HG03565 (cell line): ENCODE data around the gene POLG.

ENCODE experiments used
- ATAC-seq: cut with Tn5 transposase; IDR thresholded peaks from one replicate; pipeline ENCODE4 v1.9.1; 2021; ENCODE audit warnings: mild to moderate bottlenecking, moderate library complexity; ENCODE audit not compliant: unreplicated experiment

POLG gene

GRCh38 chr15:89356634-89357298 lies 22.1 kb upstream of the POLG start:
- no peak for ATAC-seq

DNA sequence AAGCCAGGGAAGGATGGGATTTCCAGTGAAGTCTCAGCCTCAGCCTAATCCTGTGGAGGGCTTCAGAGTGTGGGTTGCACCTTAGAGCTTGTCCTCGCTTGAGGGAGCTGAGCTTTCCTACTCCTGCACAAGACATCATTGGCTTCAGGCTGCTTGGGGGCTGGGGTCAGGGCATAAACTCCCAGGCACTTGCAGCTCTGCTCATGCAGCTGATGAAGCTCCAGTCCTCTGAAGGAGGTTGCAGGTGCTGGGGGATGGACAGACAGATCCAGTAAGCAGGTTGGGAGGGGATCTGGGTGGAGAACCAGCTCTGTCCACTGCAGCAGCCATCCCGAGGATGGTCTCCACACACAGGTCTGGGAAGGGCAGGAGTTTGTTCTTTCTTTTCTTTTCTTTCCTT lies 19.4 kb upstream of the POLG start:
- no peak for ATAC-seq

DNA sequence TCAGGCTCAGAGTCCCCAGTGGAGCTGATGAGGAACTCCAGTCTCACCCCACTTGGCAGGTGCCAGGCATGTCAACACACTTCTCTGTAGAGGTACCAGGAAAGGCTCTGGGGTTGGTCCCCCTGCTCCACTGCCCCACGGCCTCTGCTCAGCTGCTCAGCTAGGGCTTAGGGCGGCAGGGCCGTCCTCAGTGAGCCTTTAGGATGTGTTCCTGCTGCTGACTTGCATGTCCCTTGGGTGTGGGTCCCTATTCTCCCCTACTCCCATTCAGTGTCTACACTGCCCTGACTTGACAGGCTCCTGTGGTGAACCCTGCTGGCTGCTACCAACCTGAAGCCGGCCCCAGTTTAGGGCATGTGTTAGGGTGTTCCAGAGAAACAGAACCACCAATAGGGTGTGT lies 17.9 kb upstream of the POLG start:
- no peak for ATAC-seq

- no peak for ATAC-seq
These were observed 14.6 kb upstream of the POLG start for GRCh38 chr15:89349206-89349558.

GRCh38 chr15:89346516-89347231 lies 12.1 kb upstream of the POLG start:
- no peak for ATAC-seq

- ATAC-seq: no peak
These were observed 10.6 kb upstream of the POLG start for GRCh38 chr15:89345248-89345647.

DNA sequence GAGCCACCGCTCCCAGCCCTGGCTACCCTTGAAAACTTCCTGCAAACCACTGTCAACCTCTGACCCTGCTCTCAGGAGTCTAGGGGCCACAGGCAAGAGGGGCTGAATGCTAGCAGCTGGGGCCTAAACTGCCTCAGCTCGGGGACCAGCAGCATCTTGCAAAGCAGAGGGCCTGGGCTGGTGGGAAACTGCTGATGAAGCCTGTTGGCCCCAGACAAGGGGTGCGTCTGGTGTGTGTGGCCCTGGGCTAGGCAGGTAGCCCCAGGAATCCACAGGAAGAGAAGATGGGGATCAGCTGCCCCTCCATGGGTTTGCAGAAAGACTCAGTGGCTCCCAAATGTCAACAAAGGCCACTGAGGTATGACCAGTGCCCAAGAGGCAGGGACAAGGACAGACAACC lies 8.2 kb upstream of the POLG start:
- no peak for ATAC-seq

DNA sequence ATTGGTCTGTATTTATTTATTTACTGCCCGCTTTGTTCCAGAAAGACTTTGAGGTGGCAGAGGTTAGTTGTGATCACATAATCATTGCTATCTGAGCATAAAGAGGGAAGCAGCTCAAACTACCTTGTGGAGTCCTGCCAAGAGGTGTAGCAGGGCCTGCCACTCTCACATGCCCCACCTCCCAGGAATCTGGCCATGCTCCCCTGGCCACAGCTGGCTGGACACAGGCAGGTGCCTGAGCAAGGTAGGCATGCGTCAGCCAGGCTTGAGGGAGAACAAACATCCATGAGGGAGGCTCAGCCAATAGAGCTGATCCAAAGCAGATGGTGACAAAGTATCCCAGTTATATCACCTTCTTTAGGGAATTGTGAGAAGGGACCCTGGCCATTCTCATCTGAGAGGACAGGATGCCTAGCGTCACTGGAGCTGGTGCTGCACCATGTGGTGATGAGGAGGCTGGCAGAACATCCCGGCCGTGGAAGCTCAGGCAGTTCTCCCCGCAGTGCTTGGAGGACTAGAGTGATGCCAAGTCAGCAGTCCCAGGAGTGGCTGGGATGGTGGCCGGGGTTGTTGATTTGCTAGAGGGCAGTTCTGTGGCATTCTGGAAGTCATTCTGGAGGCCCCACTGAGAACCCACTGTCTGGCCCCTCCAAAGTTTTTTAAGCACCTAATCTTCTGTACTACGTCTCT lies 6.8 kb upstream of the POLG start:
- ATAC-seq: no peak

DNA sequence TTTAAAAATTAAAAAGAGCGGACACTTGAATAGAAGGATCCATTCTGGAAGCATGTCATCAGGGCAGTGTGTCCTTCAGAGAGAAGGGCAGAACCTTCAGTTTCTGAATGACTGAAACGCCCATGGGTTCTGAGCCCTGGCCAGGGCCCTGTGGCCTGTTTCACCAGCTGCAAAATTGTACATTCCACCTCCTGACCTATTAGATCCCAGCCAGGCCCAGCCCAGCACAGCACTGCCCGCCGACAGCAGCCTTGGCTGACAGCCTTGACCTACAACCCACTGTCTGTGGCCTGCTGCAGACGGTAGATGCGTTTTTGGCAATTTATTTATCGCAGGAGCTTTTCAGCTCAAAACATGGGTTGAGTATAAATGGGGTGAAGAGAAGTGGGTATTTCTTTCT lies 5.9 kb upstream of the POLG start:
- ATAC-seq: no peak

- no peak for ATAC-seq
These were observed 3.4 kb upstream of the POLG start for GRCh38 chr15:89338036-89338435.

- peak; percentile 1 for ATAC-seq
These were observed 846 bp upstream of the POLG start for GRCh38 chr15:89335298-89336041.

- ATAC-seq: peak; percentile 18
These were observed 590 bp downstream of the POLG start for GRCh38 chr15:89333959-89334509.

DNA sequence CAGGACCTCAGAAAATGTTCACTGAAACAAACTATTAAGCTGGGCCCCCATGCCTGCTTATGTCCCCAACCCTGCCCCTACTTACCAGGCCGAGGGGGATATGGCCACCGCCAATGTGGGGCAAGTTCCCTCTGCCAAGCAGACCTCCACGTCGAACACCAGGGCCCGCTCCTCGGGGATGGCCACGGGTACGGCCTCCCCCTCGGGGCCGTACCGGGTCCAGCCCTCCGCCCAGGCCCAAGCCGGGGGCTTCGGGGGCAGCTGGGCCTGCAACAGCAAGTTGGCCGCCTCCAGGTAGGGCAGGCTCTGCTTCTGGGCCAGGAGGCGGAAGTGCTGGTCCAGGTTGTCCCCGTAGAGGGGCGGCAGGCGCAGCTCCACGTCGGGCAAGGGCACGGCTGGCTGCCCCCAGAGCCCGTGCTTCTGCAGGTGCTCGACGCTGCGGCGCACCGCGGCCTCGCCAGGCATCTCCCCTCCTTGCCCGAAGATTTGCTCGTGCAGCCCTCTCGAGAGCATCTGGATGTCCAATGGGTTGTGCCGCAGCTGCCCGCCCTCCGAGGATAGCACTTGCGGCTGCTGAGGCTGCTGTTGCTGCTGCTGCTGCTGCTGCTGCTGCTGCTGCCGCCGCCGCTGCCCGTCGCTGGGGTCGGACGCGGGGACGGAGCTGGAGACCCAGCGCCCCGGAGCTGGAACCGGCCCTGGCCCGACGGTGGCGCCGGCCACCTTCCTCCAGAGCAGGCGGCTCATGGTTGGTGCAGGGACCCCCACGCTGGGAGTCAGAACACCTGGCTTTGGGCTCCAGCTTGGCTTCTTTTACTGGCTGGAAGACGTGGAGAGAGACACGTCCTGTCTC lies 1.4 kb downstream of the POLG start:
- no peak for ATAC-seq

DNA sequence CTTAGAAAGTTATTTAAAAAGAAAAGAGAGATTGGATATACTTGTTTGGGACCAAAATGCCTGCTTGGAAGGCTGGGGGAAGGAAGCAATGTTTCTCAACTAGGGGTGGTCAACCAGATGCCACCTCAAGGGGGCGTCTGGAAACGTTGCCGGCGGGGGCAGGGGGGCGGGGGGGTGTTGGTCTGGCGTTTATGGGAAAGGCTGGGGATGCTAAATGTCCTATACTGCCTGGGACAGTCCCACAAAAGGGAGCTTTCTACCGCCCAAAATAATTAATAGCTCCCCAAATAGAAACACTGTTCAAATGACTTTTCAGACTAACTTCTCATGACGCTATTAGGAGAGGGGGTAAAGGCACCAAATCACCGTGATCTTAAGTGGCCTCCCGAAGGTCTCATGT lies 2.2 kb downstream of the POLG start:
- no peak for ATAC-seq

GRCh38 chr15:89330881-89331595 lies 3.6 kb downstream of the POLG start:
- no peak for ATAC-seq

GRCh38 chr15:89330119-89330518 lies 4.5 kb downstream of the POLG start:
- no peak for ATAC-seq

- ATAC-seq: no peak
These were observed 5.1 kb downstream of the POLG start for GRCh38 chr15:89329329-89330084.

DNA sequence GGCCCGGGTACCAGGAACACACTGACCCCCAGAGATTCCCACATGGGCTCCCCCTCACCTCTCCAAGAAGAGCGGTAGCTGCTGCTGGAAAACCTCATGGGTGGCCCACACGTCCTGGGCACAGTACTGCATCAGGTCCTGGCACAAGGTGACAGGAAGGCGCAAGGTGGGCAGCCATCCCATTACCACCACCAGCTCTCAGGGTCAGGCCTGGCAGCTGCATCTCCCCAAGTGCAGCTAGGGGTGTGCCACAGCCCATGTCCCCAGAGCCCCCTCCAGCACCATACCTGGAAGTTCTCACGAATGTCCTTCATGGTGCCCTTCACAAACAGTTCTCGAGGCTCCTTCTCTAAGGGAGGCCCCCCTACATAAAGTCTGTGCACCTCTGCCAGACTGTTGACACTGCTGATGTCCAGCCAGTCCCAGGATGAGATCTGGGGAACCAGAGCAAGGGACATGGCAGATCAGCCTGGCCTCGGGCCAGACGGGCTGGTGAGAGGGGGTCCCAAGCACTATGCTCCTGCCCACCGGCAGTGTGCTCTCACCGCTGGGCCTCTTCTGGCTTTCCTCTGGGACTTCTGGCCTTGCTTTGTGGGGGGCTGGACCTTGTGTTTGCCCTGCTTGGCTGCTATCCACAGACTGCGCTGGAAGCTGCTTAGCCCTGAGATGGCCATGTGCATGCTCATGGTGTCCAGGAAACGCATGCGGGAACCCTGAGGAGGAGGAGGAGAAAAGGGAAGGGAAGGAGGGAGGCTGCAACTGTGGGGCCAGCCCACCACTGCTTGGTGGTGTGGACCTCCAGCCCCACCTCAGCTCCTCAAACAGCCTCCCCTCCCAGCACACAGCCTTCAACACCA lies 6.0 kb downstream of the POLG start:
- ATAC-seq: no peak
